Measurements from ENCODE around the gene ADGRL1. TPM values are rescaled to one million over a fixed set of nuclear protein-coding genes. Genes with fewer than 3 reads are reported as not detected.
"Not testable (repeated sequence)": the region's sequence is repeated elsewhere in the genome, so short reads cannot be mapped to it uniquely, and the experiment has no call there.

The ADGRL1 gene
- total and polyA plus RNA-seq, 2 donors (not counting 3 experiments of a cell fraction or from before 2014, with no cell fraction given), result 7.3 to 8.3 TPM

DNA sequence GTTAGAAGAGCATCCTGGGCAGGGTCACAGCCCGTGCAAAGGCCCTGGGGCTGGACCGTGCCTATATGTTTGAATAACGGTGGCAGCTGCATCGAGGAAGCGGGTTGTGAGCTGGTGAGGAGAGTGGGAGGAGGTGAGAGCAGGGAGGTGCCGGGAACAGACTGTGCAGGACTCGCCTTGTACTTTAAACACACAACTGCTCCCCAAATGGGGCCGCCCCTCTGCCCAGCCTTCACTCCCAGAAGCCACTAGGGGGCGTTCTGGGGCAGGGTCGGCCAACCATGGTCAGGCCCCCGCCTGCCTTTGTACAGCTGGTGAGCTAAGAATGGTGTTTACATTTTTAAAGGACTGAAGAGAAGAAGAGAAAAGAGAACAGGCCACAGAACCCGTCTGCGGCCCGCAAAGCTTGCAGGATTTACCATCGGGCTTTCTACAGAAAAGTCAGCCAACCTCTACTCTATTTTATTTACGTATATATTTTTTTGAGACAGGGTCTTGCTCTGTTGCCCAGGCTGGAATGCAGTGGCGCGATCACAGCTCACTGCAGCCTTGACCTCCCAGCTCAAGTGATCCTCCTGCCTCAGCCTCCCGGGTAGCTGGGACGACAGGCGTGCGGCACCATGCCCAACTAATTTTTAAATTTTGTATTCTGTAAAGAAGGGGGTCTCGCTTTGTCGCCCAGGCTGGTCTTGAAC is 5.7 kb downstream of the ADGRL1 start:
- TF ChIP-seq, protein P1, sequence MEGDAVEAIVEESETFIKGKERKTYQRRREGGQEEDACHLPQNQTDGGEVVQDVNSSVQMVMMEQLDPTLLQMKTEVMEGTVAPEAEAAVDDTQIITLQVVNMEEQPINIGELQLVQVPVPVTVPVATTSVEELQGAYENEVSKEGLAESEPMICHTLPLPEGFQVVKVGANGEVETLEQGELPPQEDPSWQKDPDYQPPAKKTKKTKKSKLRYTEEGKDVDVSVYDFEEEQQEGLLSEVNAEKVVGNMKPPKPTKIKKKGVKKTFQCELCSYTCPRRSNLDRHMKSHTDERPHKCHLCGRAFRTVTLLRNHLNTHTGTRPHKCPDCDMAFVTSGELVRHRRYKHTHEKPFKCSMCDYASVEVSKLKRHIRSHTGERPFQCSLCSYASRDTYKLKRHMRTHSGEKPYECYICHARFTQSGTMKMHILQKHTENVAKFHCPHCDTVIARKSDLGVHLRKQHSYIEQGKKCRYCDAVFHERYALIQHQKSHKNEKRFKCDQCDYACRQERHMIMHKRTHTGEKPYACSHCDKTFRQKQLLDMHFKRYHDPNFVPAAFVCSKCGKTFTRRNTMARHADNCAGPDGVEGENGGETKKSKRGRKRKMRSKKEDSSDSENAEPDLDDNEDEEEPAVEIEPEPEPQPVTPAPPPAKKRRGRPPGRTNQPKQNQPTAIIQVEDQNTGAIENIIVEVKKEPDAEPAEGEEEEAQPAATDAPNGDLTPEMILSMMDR (IDR thresholded peaks at IDR 0.05; ENCODE audit: extremely low read depth in 1 of 2, insufficient read depth in 1 of 2, low read depth in 1 of 2, low read length in 2 of 2), result peak; percentile 51 to 70
- FAIRE-seq (peak; percentile 93), DNase-seq (ENCODE audit: low read depth, low spot score) (peak; percentile 36)
- H3K9me3 ChIP-seq (replicated peaks; ENCODE audit: control insufficient read depth, insufficient read depth, low read length); H3K9me1 ChIP-seq (replicated peaks; ENCODE audit: control insufficient read depth, extremely low read depth, insufficient read depth, low read length); H3K27ac ChIP-seq (ENCODE audit: insufficient read depth, low read depth, low read length); H3K4me2 ChIP-seq (ENCODE audit: insufficient read depth, low read length); H3K79me2 ChIP-seq (ENCODE audit: control insufficient read depth, insufficient read depth, low read length); H3K4me1 ChIP-seq (ENCODE audit: control insufficient read depth, extremely low read depth, insufficient read depth, low read length); H3K9ac ChIP-seq (replicated peaks; ENCODE audit: extremely low read depth, insufficient read depth, low read length); BruUV-seq (replicated peaks); H4K20me1 ChIP-seq (replicated peaks; ENCODE audit: control insufficient read depth, extremely low read depth, insufficient read depth, low read length); H3K36me3 ChIP-seq (ENCODE audit: control insufficient read depth in 2 of 2, extremely low read depth in 1 of 2, insufficient read depth in 2 of 2, low read length in 2 of 2); dilution Hi-C loops (cut with MboI; ENCODE audit: extremely low pct_ligation_motif_present, low sequenced_read_pairs); H2AFZ ChIP-seq (ENCODE audit: low read depth, low read length); H3K4me3 ChIP-seq (replicated peaks in 1 of 3; ENCODE audit: insufficient read depth in 1 of 3, low read depth in 1 of 3, low read length in 3 of 3): not testable (repeated sequence)
- H3K27me3 ChIP-seq (ENCODE audit: control insufficient read depth in 2 of 2, insufficient read depth in 2 of 2, low read length in 2 of 2), result peaks cover 3 to 11% of the 10 kb centered on the region in 2 experiments
- ChIA-PET POLR2A (interaction anchor here (1.0 kb wide), 1 partner anchor 148 kb away, joined by 4 read pairs; no protein-coding TSS in a partner anchor), CTCF (interaction anchor here (0.6 to 4.1 kb wide), 20 partner anchors 11 to 206 kb away, joined by 3 to 124 read pairs (median 4); no protein-coding TSS in a partner anchor)
- intact Hi-C loops (cut with micrococcal nuclease), result loop anchor here (1.0 to 2.0 kb wide), 3 partner anchors 51 to 206 kb away; no protein-coding TSS in a partner anchor
